H1 (cell line): ENCODE measurements around the gene GAK.

Experiments used
- ASH2L ChIP-seq: fragments of 200-600, 300-600 bp; sonication (generic); IDR thresholded peaks from one replicate; pipeline ENCODE4 v1.7.1; 2017; ENCODE audit warnings: low read length
- ATF3 ChIP-seq: IDR thresholded peaks from 2 replicates; pipeline ENCODE4 v1.6.1; 2011; ENCODE audit warnings: low read depth, mild to moderate bottlenecking, low read length; ENCODE audit not compliant: insufficient read depth
- CTCF ChIP-seq, 3 experiments: IDR thresholded peaks; 1 replicate in 2 of 3; 2 replicates in 1 of 3; pipeline versions ENCODE4 v1.5.1 to v1.6.1; 2011; ENCODE audit warnings: low read length in 3 of 3, mild to moderate bottlenecking in 3 of 3, inconsistent platforms in 2 of 3, low read depth in 1 of 3, moderate library complexity in 1 of 3; ENCODE audit not compliant: insufficient read depth in 1 of 3; ENCODE audit errors: control extremely low read depth in 1 of 3
- HDAC2 ChIP-seq, 2 experiments: fragments of 300-600 bp in 1 of 2; sonication (generic) in 1 of 2; IDR thresholded peaks; 2 replicates each; pipeline ENCODE4 v1.6.1; 2011 to 2012; ENCODE audit warnings: low read depth in 2 of 2, low read length in 2 of 2, mild to moderate bottlenecking in 2 of 2, moderate library complexity in 2 of 2, borderline replicate concordance in 1 of 2, inconsistent platforms in 1 of 2
- POLR2A ChIP-seq, 2 experiments: IDR thresholded peaks; 1 replicate in 1 of 2; 2 replicates in 1 of 2; pipeline ENCODE4 v1.6.1; 2011; ENCODE audit warnings: low read depth in 2 of 2, low read length in 2 of 2, mild to moderate bottlenecking in 2 of 2; ENCODE audit errors: control extremely low read depth in 1 of 2
- RAD21 ChIP-seq, 2 experiments: IDR thresholded peaks in 1 of 2; conservative IDR thresholded peaks in 1 of 2; 2 replicates each; pipeline ENCODE4 v1.6.1; 2011; ENCODE audit warnings: low read depth in 2 of 2, low read length in 2 of 2, improper control_type of control experiment in 1 of 2, inconsistent platforms in 1 of 2, mild to moderate bottlenecking in 1 of 2, moderate library complexity in 1 of 2
- USF2 ChIP-seq: IDR thresholded peaks from 2 replicates; pipeline ENCODE4 v1.6.1; 2011; ENCODE audit warnings: low read length, improper control_type of control experiment

- TF ChIP-seq ATF3 (no peak), RAD21 (IDR thresholded peaks at IDR 0.05 in 1 of 2, conservative IDR thresholded peaks at IDR 0.05 in 1 of 2; ENCODE audit: low read depth in 2 of 2, low read length in 2 of 2) (no peak), CTCF (IDR thresholded peaks at IDR 0.05; ENCODE audit: control extremely low read depth in 1 of 3, insufficient read depth in 1 of 3, low read depth in 1 of 3, low read length in 3 of 3) (no peak), USF2 (no peak), POLR2A (IDR thresholded peaks at IDR 0.05; ENCODE audit: control extremely low read depth in 1 of 2, low read depth in 2 of 2, low read length in 2 of 2) (no peak), HDAC2 (IDR thresholded peaks at IDR 0.05; ENCODE audit: borderline replicate concordance in 1 of 2, low read depth in 2 of 2, low read length in 2 of 2) (no peak), ASH2L (no peak)
Observed at GRCh38 chr4:947491-947971, 15.4 kb upstream of the GAK start.
